DND-41 (cell line): ENCODE measurements around the gene ING1.
A peak's percentile ranks its signal among the peaks of the same experiment; 100 is the strongest.

Experiments used
- CTCF ChIP-seq: IDR thresholded peaks from 2 replicates; pipeline ENCODE4 v1.5.1; 2012; ENCODE audit warnings: borderline replicate concordance, low read length, moderate library complexity, mild to moderate bottlenecking; ENCODE audit not compliant: poor library complexity, severe bottlenecking; ENCODE audit errors: extremely low read depth
- EZH2 ChIP-seq: IDR thresholded peaks from 3 replicates; pipeline ENCODE4 v1.6.1; 2012; ENCODE audit warnings: borderline replicate concordance, low read depth, mild to moderate bottlenecking, moderate library complexity, low read length, inconsistent platforms; ENCODE audit not compliant: severe bottlenecking

GRCh38 chr13:110713981-110714796, 689 bp downstream of the ING1 start:
- TF ChIP-seq EZH2 (no peak), CTCF (peak; percentile 25)
